ENCODE data around the gene PTOV1.

- no peak for TF ChIP-seq CTCF (conservative IDR thresholded peaks at IDR 0.05; ENCODE audit: low read depth, low read length)
- no peak for TF ChIP-seq EZH2 (IDR thresholded peaks at IDR 0.05; ENCODE audit: borderline replicate concordance, low read depth, low read length, poor library complexity, severe bottlenecking)
Observed at GRCh38 chr19:49852631-49853126, 1.7 kb downstream of the PTOV1 start.
